Hippocampal formation (tissue), 2 donors: ENCODE measurements around the gene GRK2.
A peak's percentile ranks its signal among the peaks of the same experiment; 100 is the strongest.

Experiments
- DNase-seq, 2 donors: peaks; one replicate each; lab custom pipeline; 2025; lab: John Stamatoyannopoulos, UW

GRK2 gene

DNA sequence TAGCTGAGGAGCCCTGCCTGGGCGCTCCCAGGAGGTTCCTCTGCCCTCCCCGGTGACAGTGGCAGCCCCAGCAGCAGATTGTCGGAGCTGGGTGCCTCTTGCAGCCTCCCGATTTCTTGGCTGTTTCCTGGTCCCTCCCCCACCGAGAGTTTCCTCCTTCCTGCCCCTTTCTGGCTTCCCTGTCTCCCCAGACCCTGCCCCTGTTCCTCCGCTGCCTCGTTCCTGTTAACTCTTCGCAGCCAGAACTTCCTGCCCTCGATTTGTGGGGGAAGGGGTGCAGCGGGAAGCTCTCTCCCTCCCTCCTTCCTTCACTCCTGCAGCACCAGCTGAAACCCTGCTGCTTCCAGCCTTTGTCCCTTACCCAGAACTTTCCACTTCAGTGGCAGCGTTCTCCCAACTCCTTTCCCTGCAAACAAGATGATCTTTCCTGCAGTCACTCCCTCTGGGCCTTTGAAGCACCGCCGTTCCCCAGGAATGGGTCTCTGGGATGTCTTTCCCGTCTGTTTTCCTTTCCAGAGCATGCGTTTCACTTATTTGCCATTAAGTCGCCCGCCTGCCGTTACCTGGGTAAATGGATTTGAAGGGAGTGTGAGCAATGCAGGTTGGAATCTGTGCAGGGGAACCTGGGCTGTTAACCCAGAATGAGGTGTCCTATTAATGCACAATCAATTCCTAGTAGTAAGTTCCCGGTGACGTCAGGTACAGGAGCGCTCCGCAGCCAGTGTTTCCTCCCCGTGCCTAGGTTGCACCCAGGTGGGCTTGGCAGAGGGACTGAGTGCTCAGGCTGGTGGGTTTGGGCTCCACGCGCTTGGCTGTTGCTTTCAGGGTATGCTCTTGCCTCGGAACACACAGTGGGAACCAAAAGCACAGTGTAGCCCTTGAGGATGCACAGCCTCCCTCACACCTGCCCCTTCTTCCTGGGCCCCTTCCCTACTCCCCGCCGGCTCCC is 4.3 kb downstream of the GRK2 start:
- peak in 1 of 2 donors; percentile 36 for DNase-seq

- DNase-seq = no peak
These were observed 4.9 kb downstream of the GRK2 start for GRCh38 chr11:67271205-67271540.

DNA sequence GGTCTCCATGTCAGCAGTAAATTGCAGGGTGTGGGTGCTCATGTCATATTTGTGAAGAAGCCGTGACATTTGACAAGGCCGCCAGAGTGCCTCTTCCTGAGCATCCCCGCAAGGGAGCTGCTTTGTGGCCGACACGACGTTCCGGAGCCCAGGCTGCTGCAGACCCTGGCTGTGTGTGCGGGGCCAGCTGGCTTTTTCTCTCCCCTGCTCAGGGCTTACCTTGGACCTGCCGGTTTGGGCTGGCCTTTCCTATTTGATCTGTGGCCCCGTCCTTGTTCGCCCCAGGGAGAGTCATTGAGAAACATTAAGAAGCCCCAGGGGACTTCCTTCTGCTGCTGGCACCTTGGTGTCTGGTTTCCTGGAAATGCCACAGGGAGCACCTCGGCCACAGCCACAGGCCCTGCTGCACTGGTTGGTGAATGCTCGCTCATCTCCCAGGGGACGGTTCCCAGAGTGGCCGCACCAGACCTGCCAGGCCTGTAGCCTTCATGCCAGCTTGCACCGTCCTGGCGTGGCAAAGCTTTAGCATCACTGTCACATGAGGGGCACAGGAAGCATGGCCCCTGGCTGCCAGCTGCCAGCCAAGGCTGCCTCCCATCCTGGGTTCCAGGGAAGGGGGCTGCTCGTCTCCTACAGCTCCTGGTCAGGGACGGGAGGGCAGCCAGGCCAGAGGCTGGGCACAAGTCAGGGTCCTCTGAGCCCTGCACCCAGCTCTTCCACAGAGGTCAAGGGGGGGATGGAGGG is 5.4 kb downstream of the GRK2 start:
- DNase-seq = no peak

- no peak for DNase-seq
These were observed 6.3 kb downstream of the GRK2 start for GRCh38 chr11:67272327-67273259.

DNA sequence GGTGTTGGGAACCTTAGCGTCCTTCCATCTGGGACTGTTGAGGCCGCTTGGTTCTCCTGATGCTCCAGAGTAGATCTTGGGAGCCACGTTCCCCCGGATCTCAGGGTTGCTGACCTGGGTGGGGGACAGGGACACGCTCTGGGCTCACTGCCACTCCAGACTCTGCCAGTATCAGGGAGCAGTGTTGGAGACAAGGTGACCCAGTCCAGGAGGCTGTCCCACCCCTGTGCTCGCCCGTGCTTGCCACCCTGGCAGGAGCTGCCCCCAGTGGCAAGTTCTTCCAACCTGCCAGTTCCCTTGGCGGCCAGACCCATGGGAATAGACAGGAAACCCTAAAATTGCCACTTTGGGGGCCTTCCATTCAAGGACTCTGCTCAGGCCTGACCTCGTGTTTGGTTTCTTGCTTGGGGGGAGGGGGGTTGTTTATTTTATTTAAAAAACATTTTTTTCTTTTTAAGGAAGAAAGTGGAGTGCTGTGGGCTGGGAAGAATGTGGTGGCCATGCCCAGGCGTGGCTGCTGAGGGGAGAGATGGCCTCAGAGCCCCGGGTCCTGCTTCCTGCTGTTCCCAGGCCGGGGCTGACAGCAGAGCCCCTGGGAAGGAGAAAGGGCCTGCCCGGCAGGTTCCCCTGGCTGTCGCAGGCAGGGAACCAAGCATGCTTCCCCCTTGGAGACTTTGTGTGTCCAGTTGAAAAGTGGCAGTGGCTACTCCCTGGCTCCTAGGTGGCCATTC is 7.2 kb downstream of the GRK2 start:
- no peak for DNase-seq

- DNase-seq = no peak
These were observed 8.7 kb downstream of the GRK2 start for GRCh38 chr11:67274768-67275605.

DNA sequence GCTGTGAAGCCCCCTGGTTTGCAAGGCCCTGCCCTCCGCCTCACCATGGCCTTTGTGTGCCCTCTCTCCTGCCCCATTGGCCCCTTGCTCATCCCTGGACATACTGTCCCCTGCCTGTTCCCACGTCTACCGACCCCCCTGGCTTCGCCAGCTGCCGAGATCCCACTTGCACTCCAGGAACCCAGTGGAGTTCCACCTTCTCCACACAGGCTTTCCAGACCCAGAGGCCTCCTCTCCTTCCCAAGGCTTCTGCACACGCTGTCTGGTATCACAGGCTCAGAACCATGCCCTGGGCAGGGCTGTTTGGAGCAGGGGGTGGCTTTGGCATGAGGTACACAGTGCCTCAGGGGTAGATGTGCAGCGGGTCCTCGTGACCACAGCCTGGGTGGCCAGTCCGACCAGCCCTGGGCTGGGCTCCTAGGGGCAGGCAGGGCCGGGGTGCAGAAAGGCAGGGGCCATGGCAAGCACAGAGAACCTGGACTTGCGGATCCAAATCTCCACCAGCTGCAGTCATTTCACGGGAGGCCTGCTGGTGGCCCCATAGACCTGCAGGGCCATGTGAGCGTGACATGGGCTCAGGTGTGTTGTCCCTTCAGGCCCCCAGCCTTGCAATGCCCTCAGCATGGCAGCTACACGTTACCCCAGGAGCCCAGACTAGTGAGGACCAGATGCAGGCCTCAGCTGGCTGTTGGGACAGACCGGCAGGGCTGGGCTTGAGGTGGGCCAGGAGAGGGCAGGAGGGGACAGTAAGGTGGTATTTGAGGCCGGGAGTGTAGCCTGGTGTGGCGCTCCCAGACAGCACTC is 9.5 kb downstream of the GRK2 start:
- no peak for DNase-seq

GRCh38 chr11:67276781-67277230 is 10.5 kb downstream of the GRK2 start:
- DNase-seq = no peak

DNA sequence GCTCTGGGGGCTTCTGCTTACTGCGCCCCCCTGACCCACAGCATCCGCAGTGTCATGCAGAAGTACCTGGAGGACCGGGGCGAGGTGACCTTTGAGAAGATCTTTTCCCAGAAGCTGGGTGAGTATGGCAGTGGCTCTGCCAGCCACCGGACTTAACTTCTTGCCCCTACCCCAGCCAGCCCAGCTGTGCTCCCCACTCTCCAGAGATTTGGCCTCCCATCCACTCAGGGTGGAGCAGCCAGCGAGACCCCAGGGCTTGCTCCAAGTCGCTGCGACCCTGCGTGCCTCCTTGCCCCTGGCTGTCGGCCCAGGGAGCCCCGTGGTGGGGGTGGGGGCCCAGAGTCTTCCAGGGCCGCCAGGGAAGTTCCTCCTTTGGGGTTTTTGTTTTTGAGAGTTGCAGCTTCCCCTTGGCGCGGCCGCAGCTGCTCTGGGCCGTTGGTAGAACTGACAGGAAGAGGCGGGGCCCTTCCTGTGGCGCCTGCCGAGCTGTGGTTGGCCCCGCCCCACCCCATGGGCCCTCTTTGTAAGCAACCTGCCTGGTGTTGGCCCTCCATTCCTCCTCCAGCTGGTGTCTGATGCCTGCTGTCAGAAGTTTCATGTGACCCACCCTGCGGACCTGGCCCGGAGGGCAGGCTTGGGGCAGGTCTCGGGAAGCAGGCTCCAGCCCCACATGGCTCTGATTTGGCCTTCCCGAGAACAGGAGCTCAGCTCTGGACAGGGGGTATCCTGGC is 11.1 kb downstream of the GRK2 start:
- peak in 1 of 2 donors; percentile 64 for DNase-seq

DNA sequence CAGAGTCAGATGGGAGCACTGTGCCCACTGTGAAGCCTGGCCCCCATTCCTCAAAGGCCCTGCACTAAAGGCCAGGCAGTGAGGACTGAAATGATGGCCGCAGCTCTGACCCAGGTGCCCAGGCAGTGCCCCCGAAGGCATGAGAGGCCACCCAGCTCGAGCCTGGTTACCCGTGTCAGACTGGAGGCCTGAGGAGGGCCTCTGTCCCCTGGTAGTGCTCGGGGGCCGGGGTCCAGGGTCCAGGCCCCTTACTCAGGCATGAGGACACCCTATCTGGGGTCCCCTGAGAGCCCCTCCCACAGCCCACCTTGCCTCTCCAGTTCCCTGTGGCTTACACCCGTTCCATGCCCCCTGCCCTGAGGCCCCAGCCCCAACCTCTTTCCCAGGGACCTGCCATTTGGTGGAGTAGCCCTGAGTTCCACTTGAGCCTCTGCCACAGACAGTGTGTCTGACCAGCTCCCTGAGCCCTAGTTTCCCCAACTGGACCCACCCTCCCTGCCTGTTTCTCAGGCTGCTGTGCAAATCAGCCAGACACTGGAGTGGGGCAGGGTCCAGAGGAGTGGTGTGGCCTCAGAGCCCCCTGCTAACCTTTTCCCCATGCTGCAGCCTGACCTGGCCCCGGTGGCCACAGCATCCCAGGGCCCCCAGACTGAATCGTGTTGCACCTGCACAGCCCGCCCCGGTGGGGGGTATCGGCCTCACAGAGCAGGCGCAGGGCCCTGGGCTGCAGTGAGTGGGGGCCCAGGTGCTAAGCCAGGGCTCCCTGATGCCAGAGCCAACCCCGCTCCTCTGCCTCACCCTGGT is 12.1 kb downstream of the GRK2 start:
- DNase-seq = no peak

DNA sequence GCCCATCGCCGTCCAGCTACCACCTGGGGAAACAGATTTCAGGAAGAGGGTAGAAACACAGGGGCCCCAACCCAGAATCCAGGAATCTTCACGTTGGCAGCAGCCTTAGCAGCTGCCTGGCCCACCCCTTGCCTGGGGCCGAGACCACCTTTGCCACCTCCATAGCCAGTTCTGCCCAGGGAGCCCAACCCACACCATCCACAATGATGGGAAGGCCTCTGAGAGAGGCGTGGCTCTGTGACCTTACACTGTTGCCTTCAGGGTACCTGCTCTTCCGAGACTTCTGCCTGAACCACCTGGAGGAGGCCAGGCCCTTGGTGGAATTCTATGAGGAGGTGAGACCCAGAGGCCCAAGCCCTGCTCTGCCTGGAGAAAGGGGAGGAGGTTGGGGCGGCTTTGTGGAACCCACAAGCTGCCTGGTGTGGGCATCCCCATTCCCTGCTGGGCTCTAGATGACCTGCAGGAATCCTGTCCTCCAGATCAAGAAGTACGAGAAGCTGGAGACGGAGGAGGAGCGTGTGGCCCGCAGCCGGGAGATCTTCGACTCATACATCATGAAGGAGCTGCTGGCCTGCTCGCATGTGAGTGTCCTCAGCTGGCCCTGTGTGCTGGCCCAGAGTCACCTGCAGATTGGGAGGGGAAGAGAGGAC is 12.8 kb downstream of the GRK2 start:
- DNase-seq = no peak

DNA sequence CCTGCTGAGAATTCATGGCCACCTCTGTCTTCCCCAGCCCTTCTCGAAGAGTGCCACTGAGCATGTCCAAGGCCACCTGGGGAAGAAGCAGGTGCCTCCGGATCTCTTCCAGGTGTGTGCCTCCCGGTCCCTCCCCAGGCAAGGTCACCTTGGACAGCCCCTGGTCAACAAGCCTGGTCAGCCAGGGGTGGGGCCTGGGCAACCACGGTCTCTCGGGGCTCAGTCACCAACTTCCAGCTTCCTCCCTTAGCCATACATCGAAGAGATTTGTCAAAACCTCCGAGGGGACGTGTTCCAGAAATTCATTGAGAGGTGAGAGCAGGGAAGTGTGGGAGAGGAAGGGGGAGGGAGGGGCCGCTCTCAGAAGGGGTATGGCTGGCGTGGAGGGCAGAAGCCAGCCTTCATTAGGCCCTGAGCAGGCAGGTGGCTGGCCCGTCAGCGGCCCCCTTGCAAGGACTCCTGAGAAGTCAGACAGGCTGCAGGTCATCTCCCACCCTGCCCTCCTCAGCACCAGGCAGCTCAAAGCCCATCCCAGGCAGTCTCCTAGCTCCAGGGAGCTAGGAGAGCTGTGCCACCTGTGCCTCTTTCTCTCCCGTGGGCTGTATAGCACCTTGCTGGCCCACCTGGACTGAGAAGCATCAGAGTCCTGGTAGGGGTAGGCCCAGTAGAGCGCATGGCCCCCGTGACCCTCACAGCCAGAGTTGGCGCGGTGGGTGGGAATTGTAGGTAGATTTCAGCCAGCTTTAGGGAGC is 13.5 kb downstream of the GRK2 start:
- DNase-seq = no peak

DNA sequence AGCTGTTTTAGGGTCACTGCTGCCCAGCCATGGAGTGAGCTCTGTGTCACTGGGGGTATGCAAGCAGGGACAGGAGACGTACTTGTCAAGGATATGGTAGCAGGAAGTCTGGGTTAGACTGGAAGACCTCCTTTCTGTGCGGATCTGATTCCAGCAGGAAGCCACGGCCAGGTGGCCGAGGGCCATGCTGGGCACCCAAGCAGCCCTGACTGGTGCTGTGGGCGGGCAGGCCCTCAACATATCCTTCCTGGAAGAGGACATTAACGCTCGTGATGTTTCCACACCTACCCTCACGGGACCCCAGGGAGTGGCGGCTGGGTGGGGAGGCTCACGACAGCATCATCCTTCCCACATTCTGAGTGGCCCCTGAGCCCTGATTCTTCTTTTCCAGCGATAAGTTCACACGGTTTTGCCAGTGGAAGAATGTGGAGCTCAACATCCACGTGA is 14.1 kb downstream of the GRK2 start:
- no peak for DNase-seq

GRCh38 chr11:67280788-67281551 is 14.7 kb downstream of the GRK2 start:
- DNase-seq = no peak

- no peak for DNase-seq
These were observed 15.4 kb downstream of the GRK2 start for GRCh38 chr11:67281552-67282150.
